SK-N-DZ (cell line): ENCODE data around the gene FAM163A.
"Not testable (repeated sequence)": the region's sequence is repeated elsewhere in the genome, so short reads cannot be mapped to it uniquely, and the experiment has no call there.

Experiments used
- DNase-seq: peaks from one replicate; pipeline ENCODE4 v3.0.0-alpha.2; 2015; ENCODE audit warnings: low spot score

The FAM163A gene

GRCh38 chr1:179814546-179814838, 71.4 kb downstream of the FAM163A start:
- DNase-seq, result no peak

DNA sequence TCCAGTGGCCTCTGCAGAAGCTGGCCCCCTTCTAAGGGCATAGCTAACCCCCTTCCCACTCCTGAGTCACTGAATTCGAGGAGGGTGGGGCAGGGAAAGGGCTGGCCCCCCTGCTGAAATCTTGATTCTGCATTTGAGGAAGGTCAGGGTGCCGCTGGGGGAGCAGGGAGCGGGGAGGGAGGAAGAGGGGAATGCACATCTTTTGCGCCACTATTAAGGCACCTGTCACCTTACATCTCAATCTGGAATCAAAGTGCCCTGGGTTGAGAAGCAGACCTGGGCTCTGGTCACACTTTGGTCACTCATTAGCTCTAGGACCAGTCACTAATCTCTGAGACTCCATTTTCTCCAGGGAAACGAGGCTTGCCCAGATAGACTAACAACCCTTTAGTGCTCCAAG, 72.5 kb downstream of the FAM163A start:
- no peak for DNase-seq

GRCh38 chr1:179816196-179816960, 73.3 kb downstream of the FAM163A start:
- DNase-seq, result no peak

DNA sequence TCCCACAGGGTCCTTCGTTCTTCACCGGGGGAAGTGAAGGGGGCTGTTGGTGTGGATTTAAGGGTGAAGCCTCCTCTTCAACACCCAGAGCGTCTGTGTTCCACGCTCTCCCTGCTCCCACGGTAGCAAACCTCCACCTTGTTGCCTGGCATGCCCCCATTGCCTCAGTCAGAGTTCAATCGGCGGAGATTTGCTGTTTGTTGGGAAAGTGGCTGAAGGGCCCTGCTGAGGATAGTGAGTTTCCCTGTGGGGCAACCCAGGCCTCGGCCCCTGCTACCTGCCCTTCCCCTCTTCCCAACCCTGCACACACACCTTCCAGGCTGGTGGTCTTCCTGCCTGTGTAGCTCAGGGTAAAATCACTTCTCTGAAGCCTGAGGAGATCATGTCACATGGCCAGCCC, 74.0 kb downstream of the FAM163A start:
- DNase-seq, result no peak

DNA sequence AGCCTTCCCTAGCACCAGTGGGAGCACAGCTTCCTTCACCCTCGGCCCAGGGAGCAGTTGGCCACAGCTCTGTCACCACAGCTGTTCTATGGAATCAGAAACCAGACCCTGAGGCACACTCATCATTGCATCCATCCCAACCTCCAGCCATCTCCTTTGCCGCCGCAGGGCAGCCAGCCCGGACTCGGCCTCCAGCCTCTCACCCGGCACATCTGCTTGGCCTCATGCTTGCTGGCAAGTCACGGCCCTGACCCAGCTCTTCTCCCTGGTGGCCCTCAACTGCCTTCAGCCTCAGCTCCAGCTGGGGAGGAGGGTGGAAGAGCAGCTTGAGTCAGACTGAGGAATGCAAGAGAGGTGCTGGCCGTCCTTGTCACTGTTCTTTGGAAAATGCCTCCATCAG, 74.7 kb downstream of the FAM163A start:
- DNase-seq, result no peak

DNA sequence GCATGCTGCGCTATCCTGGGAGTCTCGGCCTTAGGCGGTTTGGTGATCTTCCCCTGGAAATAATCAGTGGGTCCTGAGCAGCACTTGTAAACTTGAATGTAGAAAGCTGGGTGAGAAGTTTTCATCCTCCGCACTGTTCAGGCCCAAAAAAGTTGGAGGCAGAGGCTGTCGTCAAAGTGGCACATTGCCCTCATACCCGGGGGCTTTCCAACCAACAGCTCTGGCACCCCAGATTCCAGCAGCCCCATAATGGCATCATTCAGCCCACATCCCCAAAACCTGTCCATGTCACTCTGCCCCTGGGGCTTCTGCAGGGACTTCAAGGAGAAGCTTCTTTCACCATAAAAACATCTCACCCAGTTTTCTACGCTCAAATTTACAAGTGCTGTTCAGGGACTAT, 75.2 kb downstream of the FAM163A start:
- DNase-seq, result no peak

DNA sequence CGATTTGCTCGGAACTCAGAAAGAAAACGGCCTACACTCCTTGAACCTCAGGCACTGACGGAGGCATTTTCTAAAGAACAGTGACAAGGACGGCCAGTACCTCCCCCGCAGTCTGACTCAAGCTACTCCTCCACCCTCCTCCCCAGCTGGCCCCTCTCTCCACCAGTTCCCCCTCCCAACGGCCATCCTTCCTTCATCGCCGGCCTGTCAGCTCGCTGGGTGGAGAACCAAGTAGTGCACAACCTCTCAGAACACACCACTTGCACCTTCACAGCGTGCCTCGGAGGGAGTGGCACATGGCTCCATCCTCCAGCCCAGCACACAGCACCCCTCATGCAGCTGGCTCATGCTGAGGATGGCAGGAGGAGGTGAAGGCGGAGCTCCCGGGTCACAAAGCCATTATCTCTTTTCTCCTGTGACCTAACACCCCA, 75.7 kb downstream of the FAM163A start:
- DNase-seq, result no peak

DNA sequence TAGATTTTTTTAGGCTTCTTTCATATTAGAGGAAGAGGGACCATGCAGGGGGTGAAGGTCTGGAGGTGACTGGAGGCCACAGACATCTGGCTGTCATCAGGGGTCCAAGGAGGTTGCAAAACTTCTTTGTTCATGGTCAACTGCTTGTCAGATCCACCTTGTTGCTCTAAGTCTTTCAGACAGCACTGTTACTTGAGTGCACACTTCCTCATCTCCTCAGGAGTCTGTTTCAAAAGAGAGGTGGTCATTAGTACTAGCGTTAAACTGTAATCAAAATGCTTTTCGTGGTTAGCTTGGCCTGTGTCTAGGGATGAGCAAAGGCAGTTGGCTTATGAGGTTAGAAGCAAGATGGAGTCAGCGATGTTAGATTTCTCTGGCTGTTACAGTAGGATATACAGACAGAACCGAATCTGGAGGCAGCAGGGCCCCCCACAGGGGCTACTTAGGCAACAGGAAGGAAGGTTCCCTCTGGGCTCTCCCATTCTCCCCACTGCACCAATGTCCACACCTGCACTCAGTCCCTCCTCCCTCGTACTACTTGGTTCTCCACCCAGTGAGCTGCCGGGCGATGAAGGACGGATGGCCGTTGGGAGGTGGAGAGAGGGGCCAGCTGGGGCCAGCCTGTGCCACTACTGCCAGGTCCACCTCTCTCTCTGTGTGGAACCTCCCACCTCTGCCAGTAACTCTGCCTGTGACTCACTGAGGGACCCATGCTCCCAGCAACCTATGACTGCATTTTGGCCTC, 77.3 kb downstream of the FAM163A start:
- no peak for DNase-seq

DNA sequence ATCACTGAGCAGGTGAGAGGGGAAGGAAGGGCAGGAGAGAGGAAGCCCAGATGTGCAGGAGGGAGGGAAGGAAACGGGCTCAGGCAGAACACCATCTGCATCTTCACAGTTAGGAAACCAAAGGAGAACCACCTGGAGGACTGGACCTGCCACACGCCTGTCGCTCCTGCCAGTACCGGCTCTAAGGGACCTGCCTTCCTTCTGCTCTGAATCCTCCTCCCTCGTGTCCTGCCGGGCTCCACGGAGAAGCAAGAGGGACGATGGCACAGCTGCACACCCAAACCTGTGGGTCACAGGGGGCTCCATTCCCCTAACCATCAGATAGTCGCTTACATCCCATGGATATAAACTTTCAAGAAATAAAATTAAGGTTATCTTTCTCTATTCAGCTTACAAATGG, 78.4 kb downstream of the FAM163A start:
- no peak for DNase-seq

DNA sequence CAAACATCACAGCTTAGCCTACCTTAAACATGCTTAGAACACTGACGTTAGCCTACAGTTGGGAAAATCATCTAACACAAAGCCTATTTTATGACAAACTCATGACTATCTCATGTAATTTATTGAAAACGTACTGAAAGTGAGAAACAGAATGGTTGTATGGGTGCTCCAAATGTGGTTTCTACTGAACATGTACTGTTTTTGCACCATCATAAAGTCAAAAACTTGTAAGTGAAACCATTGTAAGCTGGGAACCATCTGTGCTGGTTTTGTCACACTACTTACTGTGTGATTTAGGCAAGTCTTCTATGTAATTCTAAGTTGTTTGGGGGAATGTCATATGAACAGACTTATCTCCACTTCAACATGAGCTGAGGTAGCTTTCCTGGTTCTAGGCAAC, 79.0 kb downstream of the FAM163A start:
- no peak for DNase-seq

DNA sequence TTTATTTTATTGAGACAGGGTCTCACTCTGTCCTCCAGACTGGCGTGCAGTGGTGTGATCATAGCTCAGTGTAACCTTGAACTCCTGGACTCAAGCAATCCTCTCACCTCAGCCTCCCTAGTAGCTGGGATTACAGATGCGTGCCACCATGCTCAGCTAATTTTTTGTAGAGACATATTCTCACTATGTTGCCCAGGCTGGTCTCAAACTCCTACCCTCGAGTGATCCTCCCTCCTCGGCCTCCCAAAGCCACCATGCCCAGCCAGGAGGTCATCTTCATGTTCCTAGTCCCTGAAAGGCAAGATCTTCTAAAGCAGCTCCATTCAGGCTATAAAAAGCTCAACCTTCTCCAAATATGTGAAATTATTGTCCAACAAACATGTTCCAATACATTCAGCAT, 80.6 kb downstream of the FAM163A start:
- DNase-seq, result no peak

DNA sequence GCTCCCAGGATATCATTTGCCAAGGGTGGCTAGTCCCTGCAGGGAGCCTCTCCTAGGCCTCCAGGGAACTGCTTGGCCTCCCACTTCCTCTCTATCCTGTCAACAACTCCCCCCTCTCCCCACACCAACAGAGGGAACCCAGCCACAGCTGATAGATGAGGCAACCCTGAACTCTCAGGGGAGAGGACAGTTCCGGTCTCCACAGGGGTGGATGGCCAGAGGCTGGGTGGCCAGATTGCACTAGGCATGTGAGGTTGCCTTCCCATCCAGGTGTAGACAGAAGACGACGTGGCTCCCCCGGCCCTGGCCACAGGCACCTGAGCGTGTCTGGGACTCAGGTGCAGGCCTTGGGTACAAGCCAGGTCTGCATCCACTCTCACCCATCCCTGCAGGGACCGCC, 81.2 kb downstream of the FAM163A start:
- DNase-seq, result no peak

GRCh38 chr1:179825206-179825605, 82.1 kb downstream of the FAM163A start:
- DNase-seq, result no peak

DNA sequence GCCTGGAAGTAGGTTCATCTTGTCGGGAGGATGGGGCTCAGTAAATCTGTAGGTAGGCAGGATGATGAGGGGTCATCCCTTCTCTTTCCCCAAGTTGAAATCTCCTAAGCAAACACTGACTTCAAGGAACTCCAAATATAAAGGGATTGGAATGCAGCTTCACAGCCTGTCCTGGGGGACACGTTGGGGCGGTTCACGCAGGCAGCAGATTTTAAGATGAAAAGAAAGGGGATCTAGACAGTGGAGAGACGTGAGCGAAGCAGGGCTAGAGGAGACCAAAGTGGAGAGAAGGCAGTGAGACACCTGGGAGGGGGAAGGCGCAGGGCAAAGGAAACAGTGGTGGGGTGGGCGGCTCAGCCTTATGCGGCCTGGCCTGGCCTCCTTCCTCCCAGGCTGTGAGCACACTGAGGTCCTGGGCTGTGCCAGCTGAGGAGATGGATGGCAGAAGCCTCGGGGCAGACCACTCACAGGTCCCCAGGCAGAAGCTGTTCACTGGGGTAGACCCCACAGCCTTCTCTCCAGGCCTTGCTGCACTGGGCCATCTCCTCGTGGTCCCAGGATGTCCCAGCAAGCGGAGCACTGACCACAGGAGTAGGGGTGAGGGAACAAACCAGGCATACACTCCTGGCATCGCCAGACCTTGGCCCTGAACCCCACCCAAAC, 82.8 kb downstream of the FAM163A start:
- DNase-seq, result no peak

DNA sequence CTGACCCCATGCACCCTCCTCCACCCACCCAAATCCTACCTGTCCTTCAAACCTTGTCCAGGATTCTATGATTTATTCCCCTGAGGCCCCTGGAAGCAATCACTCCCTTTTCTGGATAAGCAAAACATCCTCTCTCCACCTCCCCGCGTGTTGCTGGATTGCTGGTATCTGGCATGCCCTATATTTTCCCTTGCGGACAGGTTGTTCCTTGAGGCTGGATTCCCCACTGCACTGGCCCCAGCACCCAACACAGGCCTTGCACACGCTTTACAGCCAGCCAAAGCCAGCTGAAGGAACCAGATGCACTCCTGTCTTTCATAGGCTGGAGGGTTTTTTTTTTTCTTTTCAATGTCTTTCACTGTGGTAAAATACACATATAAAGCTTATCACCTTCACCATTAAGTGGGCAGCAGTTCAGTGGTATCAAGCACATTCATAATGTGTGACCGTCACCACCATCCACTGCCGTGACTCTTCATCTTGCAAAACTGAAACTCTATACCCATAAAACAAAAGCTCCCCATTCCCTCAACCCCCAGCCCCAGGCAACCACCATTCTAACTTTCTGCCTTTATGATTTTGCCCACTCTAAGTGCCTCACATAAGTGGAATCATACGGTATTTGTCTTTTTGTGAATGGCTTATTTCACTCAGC, 83.7 kb downstream of the FAM163A start:
- no peak for DNase-seq

- DNase-seq, result no peak
Measured at GRCh38 chr1:179828554-179829110, 85.5 kb downstream of the FAM163A start.

DNA sequence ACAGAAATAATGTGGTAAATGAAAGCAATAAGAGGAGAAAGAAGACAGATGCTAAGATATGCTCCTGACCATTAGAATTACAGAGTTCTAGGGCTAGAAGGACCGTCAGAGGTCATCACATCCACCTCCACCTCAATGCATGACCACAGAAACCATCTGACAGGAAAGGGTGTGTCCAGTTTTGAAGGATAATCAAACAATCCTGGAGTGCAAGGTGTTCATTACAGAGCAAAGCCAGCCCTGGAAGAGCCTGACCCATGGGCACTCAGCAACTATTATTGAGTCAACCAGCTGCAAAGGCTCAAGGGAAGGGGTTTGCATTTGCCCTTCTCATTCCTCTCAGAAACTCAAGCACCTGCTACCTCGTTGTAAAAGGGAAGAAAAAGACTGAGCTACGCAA, 88.1 kb downstream of the FAM163A start:
- DNase-seq, result no peak

GRCh38 chr1:179831852-179832699, 89.0 kb downstream of the FAM163A start:
- DNase-seq, result no peak

DNA sequence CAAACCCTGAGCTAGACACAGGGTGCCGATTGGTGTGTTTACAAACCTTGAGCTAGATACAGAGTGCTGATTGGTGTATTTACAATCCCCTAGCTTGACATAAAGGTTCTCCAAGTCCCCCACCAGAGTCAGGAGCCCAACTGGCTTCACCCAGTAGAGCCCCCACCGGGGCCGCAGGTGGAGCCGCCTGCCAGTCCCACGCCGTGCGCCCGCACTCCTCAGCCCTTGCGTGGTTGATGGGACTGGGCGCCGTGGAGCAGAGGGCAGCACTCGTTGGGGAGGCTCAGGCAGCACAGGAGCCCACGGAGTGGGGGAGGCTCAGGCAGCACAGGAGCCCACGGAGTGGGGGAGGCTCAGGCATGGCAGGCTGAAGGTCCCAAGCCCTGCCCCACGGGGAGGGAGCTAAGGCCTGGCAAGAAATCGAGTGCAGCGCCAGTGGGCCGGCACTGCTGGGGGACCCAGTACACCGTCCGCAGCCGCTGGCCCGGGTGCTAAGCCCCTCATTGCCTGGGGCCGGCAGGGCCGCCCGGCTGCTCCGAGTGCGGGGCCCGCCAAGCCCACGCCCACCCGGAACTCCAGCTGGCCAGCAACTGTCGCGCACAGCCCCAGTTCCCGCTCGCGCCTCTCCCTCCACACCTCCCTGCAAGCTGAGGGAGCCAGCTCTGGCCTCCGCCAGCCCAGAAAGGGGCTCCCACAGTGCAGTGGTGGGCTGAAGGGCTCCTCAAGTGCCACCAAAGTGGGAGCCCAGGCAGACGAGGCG, 93.8 kb downstream of the FAM163A start:
- not testable (repeated sequence) for DNase-seq

- DNase-seq, result no peak
Measured at GRCh38 chr1:179840107-179840506, 97.0 kb downstream of the FAM163A start.
